GM12892 (cell line): ENCODE results near the gene ATP4B.

Experiments used
- DNase-seq: peaks from one replicate; pipeline ENCODE4 v3.0.0; 2011; ENCODE audit not compliant: insufficient read length
- FAIRE-seq: peaks from 2 replicates; lab custom pipeline; 2011; peaks lifted over from hg19 to GRCh38; lab: Jason Lieb, UNC
- POLR2A ChIP-seq: IDR thresholded peaks from 2 replicates; pipeline ENCODE4 v1.6.1; 2011; ENCODE audit warnings: low read depth, low read length, control low read depth
- POLR2AphosphoS5 ChIP-seq: IDR thresholded peaks from 2 replicates; pipeline ENCODE4 v1.6.1; 2011; ENCODE audit warnings: low read depth, low read length, control low read depth
- TAF1 ChIP-seq: IDR thresholded peaks from 2 replicates; pipeline ENCODE4 v1.6.1; 2011; ENCODE audit warnings: low read depth, mild to moderate bottlenecking, control low read depth, low read length, borderline replicate concordance

Gene ATP4B

DNA sequence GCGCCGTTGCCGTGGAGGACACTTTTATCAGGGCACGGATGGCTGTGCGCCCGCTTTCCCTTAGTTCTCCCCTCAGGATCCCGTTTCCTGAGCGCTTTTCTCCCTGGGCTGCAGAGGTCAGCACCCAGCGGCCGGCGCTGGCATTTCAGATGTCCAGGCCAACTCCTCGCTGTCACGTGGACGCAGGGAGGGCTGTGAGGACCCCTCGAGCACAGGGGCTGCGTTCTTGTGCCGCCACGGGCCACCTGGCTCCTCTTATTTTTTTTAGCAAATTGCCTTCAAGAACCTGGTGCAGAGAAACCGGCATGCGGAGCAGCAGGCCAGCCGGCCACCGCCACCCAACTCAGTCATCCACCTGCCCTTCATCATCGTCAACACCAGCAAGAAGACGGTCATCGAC is 22.3 kb downstream of the ATP4B start:
- FAIRE-seq (no peak), DNase-seq (no peak)
- no peak for TF ChIP-seq POLR2A
- no peak for TF ChIP-seq TAF1
- TF ChIP-seq POLR2AphosphoS5 = no peak

DNA sequence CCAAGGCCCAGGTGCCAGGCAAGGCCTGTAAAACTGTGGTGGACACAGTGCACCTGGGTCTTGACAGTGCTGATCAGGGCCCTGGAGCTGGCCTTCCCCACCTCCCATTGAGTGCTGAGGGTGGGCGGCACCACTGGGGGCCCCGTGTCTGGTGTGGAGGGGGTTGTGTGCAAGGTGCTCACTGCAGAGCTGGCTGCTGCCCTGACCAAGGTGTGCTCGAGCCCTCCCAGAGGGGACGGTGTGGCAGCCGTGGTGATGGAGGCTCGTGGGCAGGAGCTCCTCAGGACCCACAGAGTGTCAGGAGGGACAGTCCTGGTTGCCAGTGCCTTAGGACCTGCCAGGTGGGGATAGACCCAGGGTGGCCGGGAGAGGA is 23.0 kb downstream of the ATP4B start:
- no peak for DNase-seq
- TF ChIP-seq POLR2A = no peak
- TF ChIP-seq TAF1 = no peak
- TF ChIP-seq POLR2AphosphoS5 = no peak
- FAIRE-seq = no peak

DNA sequence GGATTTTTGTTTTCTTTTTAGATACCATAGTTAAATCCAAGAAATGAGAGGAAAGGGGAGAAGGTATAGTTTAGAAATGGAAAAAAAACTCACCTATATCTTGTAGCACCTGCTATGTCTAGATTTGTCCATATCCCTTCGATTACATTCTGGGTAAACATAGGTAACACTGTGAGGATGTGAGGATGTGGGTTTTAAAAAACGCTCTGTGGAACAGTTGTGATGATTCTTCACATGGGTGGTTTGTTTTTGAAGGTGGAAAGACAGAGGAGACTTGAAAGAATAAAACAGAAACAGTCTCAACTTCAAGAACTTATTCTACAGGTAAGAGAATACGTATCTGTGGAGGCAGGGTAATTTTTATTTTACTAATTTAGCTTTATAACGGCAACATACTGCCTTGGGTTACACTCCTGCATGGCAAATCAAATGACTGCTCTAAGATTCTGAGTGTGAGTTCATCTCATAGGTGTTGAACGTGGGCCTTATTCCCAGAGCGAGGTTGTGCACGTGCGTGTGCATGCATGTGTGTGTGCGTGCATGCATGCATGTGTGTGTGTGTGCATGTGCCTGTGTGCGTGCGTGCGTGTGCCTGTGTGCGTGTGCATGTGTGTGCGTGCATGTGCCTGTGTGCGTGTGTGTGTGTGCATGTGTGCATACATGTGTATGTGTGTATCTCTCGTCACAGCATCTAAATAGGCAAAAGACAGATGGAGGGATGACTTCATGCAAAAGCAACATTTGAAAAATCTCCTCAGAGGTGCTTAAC is 23.5 kb downstream of the ATP4B start:
- FAIRE-seq (no peak), DNase-seq (no peak)
- TF ChIP-seq POLR2A (no peak), TAF1 (no peak), POLR2AphosphoS5 (no peak)

DNA sequence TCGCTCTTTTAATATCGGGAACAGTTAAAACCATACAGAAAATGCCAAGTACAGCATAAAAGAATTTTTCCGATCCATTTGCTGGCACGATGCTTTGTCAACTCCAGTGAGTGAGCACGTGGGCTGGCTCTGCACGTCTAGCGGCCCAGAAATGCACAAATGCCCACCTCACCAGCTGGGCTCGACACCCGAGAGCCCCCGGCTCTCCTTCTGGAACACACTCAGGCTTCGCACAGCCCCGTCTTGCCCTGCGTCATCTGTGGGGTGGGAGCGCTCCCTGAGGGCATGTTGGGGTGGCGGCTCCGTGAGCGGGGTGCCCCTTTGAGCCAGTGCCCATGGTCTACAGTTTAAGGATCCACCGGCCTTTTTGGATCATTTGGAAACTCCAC is 24.5 kb downstream of the ATP4B start:
- no peak for TF ChIP-seq POLR2A
- TF ChIP-seq TAF1 = no peak
- TF ChIP-seq POLR2AphosphoS5 = no peak
- no peak for FAIRE-seq

DNA sequence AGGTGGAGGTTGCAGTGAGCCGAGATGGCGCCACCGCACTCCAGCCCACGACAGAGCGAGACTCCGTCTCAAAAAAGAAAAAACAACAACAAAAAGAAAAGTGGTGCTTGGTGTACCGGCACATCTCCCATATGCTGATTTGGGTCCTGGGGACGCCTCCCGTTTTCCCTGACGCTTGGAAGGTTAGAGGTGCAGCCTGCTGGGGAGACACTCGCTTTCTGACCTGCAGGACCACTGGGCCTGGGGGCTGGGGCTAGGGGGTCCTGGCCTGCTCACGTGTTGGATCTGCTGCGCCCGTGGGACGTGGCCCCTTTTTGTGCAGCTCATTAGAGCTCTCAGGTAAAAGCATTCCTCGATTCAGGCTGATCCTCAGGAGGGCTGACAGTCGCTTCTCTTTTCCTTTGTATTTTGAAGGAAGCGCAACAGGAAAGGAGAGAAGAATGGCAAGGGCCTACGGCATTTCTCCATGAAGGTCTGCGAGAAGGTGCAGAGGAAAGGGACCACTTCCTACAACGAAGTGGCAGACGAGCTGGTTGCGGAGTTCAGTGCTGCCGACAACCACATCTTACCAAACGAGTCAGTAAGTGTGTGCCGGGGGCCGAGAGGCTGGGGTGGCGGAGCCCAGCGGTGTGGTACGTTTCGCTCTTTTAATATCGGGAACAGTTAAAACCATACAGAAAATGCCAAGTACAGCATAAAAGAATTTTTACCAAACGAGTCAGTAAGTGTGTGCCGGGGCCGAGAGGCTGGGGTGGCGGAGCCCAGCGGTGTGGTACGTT is 25.1 kb downstream of the ATP4B start:
- FAIRE-seq (no peak), DNase-seq (no peak)
- no peak for TF ChIP-seq POLR2A
- no peak for TF ChIP-seq TAF1
- no peak for TF ChIP-seq POLR2AphosphoS5

More for the DNA sequence above, 24.5 kb downstream of the ATP4B start:
- DNase-seq = no peak

DNA sequence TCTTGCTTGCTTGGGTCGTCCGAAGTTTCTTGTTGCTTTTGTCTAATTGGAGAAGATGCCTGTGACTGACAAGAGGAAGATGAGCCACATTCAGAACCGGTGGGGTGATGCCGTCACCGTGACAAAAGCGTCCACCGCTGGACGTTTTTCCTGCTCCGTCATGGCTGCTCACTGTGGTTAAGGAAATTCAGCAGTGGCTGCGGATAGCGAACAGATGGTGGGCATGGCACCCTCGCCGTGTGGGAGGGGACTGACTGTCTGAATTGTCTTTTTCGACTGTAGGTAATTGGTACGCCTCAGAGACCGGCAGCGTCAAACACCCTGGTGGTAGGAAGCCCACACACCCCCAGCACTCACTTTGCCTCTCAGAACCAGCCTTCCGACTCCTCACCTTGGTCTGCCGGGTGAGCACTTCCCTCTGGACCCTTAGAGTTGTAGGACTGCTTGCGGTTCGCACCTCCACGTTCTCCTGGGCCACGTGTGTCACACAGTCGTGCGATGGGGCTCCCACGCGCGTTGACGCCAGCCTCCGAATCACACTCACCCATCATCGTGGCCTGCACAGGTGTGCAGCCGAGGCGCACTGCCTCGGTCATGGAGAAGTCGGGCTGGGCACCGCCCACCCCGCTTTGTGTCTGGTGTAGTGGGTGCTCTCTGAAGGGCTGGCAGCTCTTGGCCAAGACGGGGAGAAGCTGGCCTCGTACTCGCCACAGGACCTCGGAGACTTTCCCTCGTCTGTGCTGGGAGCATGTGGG is 26.5 kb downstream of the ATP4B start:
- no peak for FAIRE-seq
- TF ChIP-seq POLR2A (no peak), TAF1 (no peak), POLR2AphosphoS5 (no peak)
- no peak for DNase-seq

DNA sequence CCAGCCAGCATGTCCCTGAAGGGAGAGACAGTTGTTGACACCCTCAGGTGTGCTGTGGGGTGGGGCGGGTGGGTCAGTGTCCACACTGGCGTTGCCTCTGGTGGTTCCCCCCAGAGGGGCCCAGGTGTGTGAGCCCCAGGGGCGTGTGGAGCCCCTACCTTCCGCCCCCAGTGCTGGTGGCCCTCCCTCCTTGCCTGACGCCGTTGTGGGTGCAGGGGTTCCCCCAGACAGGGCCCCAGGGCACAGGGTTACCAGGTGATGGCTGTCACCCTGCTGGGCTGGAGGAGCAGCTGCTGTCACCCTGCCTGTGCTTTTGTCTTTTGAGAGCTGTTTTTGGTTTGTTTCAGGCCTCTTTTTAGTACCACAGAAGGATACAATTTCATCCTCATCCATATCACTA is 27.2 kb downstream of the ATP4B start:
- DNase-seq = no peak
- TF ChIP-seq POLR2AphosphoS5 = no peak
- no peak for TF ChIP-seq TAF1
- no peak for TF ChIP-seq POLR2A
- FAIRE-seq = no peak

DNA sequence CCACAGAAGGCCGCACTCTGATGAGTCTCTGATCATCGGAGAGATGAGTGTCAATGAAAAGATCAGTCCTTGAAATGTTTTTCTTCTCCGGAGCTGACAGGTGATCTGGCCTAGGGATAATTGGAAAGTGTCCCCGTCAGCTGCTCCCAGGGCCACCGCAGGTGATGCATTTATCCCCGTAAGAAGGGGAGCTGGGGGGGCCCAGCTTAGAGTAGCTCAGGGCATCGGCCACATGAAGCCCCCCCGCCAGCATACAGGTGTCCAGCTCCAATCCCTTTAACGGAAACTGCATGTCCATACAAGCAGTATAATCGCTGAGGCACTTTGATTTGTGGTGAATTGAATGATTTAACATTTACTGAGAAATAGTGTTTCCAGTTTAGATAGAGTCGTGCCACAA is 27.7 kb downstream of the ATP4B start:
- TF ChIP-seq POLR2AphosphoS5 (no peak), TAF1 (no peak), POLR2A (no peak)
- FAIRE-seq (no peak), DNase-seq (no peak)

DNA sequence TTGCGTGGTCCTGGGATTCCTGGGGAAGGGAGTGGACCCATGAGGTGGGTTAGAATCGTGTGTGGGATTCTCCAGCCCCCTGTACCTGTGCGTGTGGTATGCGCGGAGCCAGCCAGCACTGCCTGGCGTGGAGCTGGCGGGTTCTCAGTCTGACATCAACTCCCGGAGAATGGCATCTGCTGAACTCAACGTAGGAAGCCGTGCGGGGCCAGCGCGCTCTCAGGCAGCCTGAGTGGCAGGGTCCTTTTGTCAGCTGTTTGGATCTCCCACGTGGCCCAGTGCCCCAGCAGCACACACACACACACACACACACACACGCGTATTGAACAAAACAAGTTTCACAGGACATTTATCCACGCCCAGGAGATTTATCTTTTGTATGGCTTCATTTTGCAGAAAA is 28.1 kb downstream of the ATP4B start:
- no peak for FAIRE-seq
- no peak for DNase-seq
- TF ChIP-seq POLR2AphosphoS5 (no peak), POLR2A (no peak), TAF1 (no peak)

DNA sequence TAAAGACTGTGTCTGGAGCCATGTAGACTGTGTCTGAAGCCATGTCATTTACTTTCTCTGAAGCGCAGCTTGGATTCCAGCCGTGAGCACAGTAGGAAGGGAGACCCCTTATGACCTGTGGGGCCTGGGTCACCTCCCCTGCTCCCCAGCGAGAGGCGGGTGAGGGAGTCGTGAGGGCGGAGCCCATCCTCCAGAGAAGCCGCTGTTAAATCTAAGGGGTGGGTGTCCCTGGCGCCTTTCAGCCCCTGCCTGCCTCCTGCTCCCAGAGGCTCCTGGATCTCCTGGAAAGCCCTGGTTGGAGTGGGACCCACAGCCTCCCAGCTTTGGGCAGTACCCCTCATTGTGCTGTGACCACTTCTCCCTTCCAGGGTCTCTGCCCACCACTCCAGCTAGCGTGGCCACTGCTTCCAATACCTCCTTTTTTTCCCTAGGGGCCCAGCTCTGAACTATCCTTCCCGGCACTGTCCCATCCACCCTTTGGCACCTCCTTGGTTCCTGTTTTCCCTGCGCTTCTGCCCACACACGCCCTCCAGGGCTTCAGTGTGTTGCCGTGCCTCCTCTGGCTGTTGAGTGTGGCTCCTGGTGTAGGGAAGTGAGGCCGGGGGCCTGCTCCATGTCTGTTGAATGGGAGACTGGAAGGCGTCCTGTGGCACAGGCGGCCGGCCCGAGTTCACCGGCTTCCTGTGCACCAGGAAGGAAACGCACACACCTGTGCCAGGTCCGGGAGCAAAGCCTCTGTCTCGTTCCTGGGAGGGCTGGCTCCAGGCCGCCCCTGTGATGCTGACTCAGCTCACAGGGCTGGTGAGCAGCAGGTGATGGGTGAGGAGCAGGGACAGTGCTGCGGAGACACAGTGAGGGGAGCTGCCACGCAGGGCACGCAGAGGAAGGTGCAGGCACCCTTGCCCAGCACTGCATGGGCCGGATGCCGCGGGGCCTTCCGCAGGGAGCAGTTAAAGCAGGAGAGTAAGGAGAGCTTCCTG is 29.4 kb downstream of the ATP4B start:
- FAIRE-seq (no peak), DNase-seq (no peak)
- TF ChIP-seq POLR2A (no peak), POLR2AphosphoS5 (no peak)

DNA sequence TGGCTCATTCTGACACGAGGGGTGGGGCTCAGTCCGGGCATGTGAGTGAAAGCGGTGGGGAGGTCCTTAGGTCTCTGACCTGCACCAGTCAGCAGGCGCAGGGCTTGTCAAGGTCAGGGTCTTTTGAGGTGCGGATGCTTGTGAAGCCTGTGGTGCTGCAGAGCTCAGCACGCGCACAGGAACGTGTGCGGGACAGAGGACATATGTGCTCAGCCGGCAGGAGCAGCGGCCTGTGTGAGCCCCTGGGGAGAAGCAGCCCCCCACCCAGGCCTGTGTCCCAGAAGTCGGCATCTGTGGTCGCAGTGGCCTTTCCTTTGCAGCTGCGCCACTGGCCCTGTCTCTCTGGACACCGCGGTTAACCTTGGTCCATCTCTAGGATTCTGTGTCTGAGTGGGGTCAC is 30.9 kb downstream of the ATP4B start:
- TF ChIP-seq POLR2A (no peak), TAF1 (no peak), POLR2AphosphoS5 (no peak)

More for the DNA sequence above, 30.9 kb downstream of the ATP4B start:
- DNase-seq (no peak), FAIRE-seq (no peak)
